ENCODE data around the gene SLC5A1. TPM values are rescaled to one million over a fixed set of nuclear protein-coding genes. Genes with fewer than 3 reads are reported as not detected.

The SLC5A1 gene
- total RNA-seq, 1 donor from 2014 or later = not detected

- DNase-seq = no peak
Observed at GRCh38 chr22:32052244-32052643, 9.2 kb downstream of the SLC5A1 start.

GRCh38 chr22:32052936-32053791 is 10.1 kb downstream of the SLC5A1 start:
- no peak for DNase-seq

- no peak for DNase-seq
Observed at GRCh38 chr22:32055069-32055468, 12.0 kb downstream of the SLC5A1 start.

DNA sequence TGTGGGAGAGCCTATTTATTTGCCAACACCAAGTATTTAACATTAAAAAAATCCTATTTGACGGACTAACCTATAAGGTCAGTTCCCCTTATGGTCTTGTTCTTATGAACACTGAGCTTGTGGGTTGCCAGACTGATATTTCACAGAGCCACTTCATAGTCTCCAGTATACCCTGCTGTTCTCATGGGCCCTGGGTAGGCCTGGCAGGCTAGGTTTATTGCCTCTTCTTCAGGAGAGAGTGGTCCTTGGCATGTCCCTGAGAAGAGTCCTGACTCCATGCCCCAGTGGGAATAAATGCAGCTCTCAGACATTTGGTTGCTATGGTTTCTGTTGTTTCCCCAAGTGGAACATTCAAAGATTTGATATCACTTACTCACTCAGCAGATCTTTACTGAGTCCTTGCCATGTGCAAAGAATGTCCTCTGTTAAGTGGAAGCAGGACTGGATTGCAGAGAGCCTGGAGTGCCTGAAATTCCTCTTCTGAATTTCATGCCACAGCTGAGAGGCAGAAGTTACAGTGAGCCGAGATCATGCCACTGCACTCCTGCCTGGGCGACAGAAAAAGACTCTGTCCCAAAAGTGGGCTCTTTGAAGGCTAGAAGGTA is 15.7 kb downstream of the SLC5A1 start:
- DNase-seq = no peak

DNA sequence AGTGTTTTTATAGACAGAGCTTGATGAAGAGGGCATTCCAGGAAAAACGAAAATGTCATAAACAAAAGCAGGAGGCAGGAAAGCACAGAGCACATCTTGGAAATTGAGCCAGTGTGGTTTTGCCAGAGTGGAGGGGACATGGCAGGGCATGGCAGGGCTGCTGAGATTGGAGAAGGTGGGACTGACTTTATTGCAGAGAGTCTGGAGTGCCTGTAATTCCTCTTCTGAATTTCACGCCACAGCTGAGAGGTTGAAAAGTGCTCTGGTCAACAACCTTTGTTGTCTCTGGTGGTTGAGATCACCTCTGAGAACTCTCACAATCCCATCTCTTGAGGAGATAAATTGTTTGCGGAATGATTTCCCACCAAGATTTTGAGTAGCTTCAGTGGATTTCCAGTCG is 16.4 kb downstream of the SLC5A1 start:
- no peak for DNase-seq

DNA sequence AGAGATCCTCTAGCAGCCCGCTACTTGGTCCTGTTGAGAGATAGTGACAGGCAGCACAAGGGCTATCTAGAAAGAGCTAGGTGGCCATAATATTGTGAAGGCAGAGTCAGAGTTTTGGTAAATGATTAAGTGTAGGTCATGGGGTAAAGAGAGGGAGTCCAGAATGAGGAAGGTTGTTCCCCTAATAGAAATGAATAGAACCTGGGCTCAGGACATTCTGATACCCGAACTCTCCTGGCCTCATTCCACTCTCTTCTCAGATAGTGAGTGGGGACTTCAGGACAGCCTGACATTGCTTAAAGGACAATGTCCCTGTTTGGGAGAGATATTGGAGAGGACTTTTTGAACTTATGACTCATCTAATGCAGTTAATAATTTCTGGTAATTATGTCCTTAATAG is 20.6 kb downstream of the SLC5A1 start:
- no peak for DNase-seq

DNA sequence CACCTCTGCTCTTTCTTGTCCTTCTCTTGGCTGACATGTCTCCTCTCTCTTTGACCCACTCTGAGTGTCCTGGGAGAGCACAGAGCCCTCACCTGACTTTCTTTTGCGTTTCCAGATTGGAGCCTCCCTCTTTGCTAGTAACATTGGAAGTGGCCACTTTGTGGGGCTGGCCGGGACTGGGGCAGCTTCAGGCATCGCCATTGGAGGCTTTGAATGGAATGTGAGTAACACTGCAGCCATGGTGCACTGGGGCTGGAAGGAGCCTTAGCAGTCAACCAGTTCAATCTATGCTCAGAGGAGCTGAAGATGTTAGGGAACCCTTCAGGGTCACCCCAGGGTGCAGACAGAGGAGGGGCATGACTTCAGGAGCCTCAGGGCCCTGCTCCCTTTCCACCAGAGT is 23.8 kb downstream of the SLC5A1 start:
- no peak for DNase-seq

DNA sequence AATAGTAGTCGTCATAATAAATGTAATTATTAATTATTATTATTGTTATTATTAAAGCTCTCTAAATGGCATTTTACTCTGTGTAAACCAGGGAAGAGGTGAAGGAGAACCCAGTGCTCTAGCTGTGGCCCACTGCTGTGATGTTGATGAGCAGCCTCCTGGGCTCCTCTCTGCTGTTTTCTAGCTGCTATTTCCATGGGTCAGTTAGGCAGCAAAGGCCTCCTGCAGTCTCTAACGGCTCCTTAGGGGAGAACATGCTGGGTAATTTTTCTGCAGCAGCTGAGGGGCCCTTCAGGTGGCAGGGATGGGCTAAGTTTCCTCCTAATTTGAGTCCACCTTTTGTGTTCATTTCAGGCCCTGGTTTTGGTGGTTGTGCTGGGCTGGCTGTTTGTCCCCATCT is 24.6 kb downstream of the SLC5A1 start:
- DNase-seq = no peak

DNA sequence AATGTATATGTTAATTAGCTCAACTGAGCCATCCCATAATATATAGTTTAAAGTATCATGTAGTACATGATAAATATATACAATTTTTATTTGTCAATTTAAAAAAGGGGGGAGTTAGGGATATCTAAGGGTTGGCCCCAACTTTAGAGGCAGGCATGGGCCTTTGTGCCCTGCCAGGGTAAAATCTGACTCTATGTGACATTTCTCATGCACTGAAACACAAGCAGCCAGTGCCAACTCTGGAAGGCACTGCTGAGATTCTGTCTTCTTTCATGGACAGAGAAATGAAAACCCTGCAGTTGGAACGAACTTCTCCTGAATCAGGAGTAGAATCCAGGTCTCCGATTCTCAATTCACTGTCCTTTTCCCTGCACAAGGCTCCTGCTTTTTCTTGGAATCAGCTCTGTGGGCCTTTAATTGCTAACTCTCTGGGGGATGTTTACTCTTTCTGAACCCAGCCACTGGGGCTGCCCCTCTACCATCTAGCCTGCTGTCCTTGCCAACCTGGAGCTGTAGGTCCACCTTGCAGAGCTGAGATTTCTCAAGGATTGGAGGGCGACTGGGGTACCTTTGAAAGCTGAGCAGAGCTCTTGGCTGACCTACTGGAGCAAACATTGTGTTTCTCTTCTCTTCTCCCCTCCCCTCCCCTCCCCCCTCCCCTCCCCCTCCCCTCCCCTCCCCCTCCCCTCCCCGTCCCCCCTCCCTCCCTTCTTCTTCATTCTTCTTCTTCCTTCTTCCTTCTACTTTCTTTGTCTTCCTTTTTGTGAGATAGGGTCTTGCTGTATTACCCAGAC is 26.7 kb downstream of the SLC5A1 start:
- no peak for DNase-seq

DNA sequence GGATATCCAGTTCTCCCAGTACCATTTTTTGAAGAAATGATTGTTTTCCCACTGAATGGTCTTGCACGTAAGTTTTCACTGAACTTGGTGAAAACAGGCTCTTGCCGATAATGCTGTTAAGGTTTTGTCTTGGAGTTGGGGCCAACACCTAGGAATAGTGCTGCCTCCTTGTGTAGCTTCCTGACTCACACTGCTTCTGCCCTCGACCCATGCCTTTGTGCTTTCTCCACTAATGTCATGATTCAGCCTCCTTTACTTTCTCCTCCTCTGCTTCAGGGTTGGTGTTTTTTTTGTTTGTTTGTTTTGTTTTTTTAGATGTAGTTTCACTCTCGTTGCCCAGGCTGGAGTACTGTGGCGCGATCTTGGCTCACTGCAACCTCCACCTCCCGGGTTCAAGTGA is 30.2 kb downstream of the SLC5A1 start:
- DNase-seq = no peak

DNA sequence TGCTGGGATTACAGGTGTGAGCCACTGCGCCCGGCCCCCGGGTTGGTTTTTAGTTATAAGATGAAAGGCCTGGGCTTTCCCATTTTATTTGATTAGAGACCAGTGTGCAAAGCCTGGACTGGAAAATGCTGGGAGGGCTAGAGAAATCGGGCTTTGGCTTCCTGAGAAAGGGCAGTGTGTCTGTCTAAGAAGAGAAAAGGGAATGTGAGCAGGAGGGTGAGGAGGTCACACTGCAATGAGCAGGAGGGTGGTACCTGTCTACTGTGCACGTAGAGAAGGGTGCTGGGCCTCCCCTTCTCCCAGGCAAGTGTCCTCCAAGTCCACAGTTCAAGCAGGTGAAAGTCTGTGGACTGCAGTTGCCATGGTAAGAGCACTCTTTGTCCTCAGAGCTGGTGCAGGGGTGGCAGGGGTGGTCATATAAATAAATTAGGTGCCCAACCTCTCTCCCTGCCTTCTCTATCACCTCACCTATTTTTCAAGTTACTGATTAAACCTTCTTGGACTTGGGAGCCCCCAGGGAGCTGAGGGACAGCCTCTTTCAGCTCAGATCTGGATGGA is 30.8 kb downstream of the SLC5A1 start:
- DNase-seq = no peak

DNA sequence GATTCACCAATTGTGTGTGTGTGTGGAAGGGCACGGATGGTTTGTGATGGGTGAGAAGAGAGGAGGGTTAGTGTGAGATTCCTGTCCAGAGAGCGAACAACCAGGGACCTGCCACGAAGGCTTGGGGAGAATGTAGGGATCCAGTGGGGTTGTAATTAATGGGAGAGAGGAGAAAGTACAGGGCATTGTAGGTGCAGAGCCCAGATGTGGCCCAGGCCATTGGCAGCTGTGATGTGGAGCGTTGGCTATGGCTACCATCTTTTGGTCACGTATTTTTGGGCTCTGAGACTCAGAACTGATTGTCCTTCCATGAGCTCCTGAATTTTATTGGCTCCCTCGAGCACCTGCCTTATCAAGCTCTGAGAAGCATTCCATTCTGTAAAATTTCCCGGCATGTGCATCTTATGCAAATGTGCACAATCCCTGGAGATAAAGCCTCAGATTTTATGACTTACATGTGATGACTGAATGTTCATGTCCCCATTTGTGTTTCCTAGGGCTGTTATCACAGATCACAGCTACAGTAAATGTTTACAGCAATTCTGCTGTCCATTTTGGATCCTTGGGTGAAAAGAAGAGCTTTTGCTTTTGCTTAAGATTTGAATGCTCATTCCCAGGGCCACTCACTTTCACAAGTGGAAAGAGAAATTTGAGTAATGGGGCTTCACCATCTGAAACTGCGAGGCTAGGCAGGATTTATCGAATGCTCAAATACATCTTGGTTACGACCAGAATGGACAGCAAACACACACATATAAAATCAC is 33.1 kb downstream of the SLC5A1 start:
- DNase-seq = no peak

DNA sequence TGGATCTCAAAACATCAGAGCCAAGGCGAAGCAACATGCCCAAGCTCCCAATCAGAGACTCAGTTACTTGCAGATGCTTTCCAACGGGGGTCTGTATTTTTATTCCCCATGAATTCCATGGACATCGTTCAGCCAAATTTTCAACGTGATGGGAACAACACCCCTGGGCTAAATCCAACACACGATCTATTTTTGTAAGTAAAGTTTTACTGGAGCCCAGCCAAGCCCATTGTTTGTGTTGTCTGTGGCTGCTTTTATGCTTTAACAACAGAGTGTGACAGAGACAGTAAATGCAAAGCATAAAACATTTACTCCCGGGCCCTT is 33.7 kb downstream of the SLC5A1 start:
- no peak for DNase-seq

- no peak for DNase-seq
Observed at GRCh38 chr22:32077151-32077550, 34.1 kb downstream of the SLC5A1 start.

DNA sequence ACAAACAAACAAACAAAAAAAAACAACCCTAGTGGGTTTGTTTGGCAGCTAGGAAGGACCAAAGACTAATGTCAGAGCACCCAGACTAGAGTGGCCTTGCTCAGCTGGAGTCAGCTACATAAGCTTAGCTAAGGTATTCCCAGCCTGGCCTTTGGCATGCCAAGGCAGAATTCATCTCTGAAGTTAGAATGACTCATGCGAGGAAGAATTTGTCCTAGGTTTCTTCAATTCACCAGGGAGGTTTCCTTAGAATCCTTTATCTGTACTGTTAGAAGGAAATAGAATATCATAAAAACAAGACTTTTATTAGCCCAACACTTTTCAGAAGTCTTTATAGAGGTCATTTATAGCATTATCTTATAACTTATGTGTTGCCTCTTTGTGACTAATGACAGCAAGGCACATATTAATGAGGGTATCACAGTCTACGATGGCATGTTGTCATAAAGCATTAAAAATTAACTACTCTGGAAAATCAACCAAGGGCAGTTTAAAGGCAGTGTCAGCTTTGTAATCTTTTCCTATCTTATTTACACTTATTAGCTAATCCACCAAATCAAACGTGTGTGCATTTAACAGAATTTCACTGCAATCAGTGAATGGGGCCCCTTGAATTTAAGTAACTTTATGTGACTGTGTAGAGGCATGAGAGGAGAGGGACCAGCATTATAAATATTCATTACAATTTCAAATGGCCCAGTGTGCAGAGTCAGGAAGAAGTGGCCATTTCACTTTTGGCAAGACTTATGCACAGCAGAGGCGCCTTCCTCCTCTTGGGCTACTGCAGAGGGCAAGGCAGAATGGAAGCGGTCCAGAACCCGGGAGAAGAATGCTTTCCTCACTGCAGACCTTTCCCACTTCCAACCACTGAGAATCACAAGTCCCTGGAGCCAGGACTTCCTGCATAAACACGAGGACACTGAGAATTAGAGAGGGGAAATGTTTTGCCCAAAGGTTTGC is 36.3 kb downstream of the SLC5A1 start:
- DNase-seq = no peak

DNA sequence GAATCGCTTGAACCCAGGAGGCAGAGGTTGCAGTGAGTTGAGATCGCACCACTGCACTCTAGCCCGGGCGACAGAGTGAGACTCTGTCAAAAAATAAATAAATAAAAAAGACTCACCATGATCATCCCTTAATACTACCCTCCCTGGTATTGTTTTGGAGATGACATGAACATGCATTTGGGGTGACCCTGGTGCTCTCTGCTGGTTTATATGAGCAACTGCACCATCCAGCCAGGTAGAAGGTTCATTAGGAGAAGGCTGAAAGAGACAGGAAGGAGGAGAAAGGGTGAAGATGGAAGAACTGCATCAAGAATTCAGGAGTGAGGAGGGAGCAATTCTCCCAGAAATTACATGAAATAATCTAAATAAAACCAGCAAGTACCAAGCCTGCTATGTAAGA is 37.8 kb downstream of the SLC5A1 start:
- no peak for DNase-seq

DNA sequence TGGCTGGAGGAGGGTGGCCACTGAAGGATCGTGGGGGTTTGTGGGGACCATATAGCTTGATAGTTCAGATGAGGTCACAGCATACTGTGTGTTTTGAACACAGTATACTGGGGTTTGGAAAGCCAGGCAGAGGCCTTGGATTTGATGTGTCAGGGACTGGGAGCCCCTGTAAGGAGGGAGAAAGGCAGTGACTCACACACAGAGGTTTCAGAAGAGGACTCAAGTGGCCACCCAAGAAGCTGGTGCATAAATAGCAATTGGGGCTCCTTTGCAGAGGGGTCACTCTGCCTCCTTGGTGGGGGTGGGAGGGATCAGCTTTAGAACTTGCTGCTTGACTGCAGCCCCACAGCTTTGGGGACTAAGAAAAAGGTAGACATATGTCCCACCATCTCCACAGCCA is 39.3 kb downstream of the SLC5A1 start:
- no peak for DNase-seq

DNA sequence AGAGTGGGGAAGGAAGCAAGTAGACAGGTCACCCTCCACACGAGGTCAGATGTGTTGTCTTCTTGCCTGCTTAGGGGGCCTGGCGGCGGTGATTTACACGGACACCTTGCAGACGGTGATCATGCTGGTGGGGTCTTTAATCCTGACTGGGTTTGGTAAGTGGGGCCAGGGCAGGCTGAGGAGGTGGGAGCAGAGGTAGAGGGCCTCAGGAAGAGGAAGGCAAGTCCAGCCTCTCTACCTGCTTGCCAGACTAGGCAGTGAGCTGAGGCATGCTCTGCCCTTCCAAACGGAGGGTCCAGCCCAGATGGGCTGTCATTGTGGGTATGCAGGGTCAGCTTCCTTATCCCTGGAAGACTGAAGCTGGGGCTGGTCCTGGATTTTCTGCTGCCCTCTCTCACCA is 39.9 kb downstream of the SLC5A1 start:
- no peak for DNase-seq

DNA sequence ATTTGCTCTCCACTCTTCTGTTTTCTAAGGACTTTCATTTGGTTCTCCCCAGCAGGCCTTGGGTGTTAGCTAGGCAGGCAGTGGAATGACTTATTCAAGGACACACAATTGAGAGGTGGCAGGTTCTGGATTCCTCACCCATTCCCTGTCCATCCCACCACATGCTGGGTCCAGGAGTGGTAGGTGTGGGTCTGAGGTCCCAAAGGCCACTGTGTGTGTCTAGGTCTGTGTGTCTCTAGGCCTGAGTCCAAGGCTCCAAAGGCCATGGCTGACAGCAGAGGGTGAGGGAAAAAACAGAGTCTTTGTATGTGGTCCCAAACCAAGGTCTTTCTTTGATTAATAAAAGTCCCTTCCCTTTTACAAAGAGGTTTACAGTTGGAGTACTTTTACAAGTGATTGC is 40.8 kb downstream of the SLC5A1 start:
- no peak for DNase-seq

GRCh38 chr22:32088084-32088483 is 45.0 kb downstream of the SLC5A1 start:
- DNase-seq = no peak

DNA sequence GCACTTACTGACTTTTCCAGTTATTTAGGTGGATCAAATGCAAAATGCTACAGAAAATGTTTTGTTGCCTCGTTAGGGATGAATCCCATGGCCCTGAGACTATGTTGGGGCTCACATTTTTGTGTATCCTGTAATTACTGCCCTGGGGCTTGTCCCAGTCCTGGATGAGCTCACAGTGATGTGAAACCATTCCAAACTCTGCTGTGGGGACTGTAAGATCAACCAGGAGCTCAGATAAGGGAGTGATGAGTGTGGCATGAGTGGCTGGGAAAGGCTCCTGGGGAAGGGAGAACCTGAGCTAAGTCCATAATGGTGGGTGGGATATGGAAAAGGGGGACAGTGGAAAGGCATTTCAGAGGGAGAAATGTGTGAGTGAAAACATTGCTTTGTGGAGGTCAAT is 54.0 kb downstream of the SLC5A1 start:
- DNase-seq = no peak
